A549 (cell line): ENCODE data around the gene OSBPL3. TPM values are rescaled to one million over a fixed set of nuclear protein-coding genes. Genes with fewer than 3 reads are reported as not detected.

Source experiments
- BHLHE40 ChIP-seq: IDR thresholded peaks from 2 replicates; pipeline ENCODE4 v1.6.1; 2012; ENCODE audit warnings: low read depth, low read length, inconsistent platforms
- CBX2 ChIP-seq: fragments of 200-600 bp; sonication (generic); IDR thresholded peaks from 2 replicates; pipeline ENCODE4 v1.6.1; 2016; ENCODE audit warnings: low read depth, mild to moderate bottlenecking, borderline replicate concordance
- CEBPB ChIP-seq, 2 experiments: fragments of >200 bp in 1 of 2; sonication (Bioruptor Twin) in 1 of 2; formaldehyde crosslinking in 1 of 2; IDR thresholded peaks; 2 replicates each; pipeline ENCODE4 v1.6.1; 2012 to 2016
- CHD2 ChIP-seq: fragments of 150-350 bp; IDR thresholded peaks from 2 replicates; pipeline ENCODE4 v1.6.1; 2014; ENCODE audit warnings: low read length; ENCODE audit not compliant: partially characterized antibody
- ESRRA ChIP-seq: fragments of 150-350 bp; IDR thresholded peaks from 2 replicates; pipeline ENCODE4 v1.6.1; 2014; ENCODE audit warnings: mild to moderate bottlenecking, low read length, borderline replicate concordance
- FOSB ChIP-seq: fragments of 250-450 bp; sonication (Bioruptor Pico); IDR thresholded peaks from 2 replicates; pipeline ENCODE4 v1.5.0; 2020; ENCODE audit warnings: mild to moderate bottlenecking, moderate library complexity
- FOXS1 ChIP-seq: fragments of 250-450 bp; sonication (Bioruptor Pico); IDR thresholded peaks from 2 replicates; pipeline ENCODE4 v1.5.0; 2020; ENCODE audit warnings: mild to moderate bottlenecking, moderate library complexity
- GATA3 ChIP-seq: IDR thresholded peaks from 2 replicates; pipeline ENCODE4 v1.6.1; 2012; ENCODE audit warnings: borderline replicate concordance
- HDAC2 ChIP-seq: fragments of 200-600 bp; sonication (generic); IDR thresholded peaks from 2 replicates; pipeline ENCODE4 v1.6.1; 2016
- HEYL ChIP-seq: fragments of 250-450 bp; sonication (Bioruptor Pico); IDR thresholded peaks from 2 replicates; pipeline ENCODE4 v1.8.0; 2021; ENCODE audit warnings: mild to moderate bottlenecking, moderate library complexity
- HOXA7 ChIP-seq: fragments of 250-450 bp; sonication (Bioruptor Pico); IDR thresholded peaks from 2 replicates; pipeline ENCODE4 v1.5.0; 2020; ENCODE audit warnings: mild to moderate bottlenecking, moderate library complexity
- HOXB5 ChIP-seq: fragments of 250-450 bp; sonication (Bioruptor Pico); IDR thresholded peaks from 2 replicates; pipeline ENCODE4 v1.5.0; 2020; ENCODE audit warnings: mild to moderate bottlenecking, moderate library complexity
- JUN ChIP-seq, 2 experiments: fragments of >200 bp; sonication (Bioruptor Twin); formaldehyde crosslinking; IDR thresholded peaks; 2 replicates in 1 of 2; 3 replicates in 1 of 2; pipeline ENCODE4 v1.6.1; 2016 to 2017
- JUNB ChIP-seq: fragments of >200 bp; sonication (Bioruptor Twin); formaldehyde crosslinking; IDR thresholded peaks from 2 replicates; pipeline ENCODE4 v1.6.1; 2016
- KDM1A ChIP-seq: fragments of 200-600 bp; sonication (generic); IDR thresholded peaks from 2 replicates; pipeline ENCODE4 v1.6.1; 2016; ENCODE audit warnings: low read depth, mild to moderate bottlenecking
- KDM5A ChIP-seq: fragments of 200-600 bp; sonication (generic); IDR thresholded peaks from 2 replicates; pipeline ENCODE4 v1.6.1; 2016; ENCODE audit warnings: antibody characterized with exemption, mild to moderate bottlenecking
- MAFK ChIP-seq: fragments of 450-650 bp; IDR thresholded peaks from 2 replicates; pipeline ENCODE4 v1.6.1; 2014; ENCODE audit not compliant: partially characterized antibody
- NFE2L2 ChIP-seq: fragments of 150-350 bp; conservative IDR thresholded peaks from 2 replicates; pipeline ENCODE4 v1.6.1; 2014; ENCODE audit warnings: low read length
- NPAS2 ChIP-seq: fragments of 250-450 bp; sonication (Bioruptor Pico); IDR thresholded peaks from 2 replicates; pipeline ENCODE4 v1.8.0; 2022; ENCODE audit warnings: mild to moderate bottlenecking, moderate library complexity, borderline replicate concordance
- NR3C1 ChIP-seq: fragments of >200 bp; sonication (Bioruptor Twin); formaldehyde crosslinking; IDR thresholded peaks from 3 replicates; pipeline ENCODE4 v1.6.1; 2017
- PHF8 ChIP-seq: fragments of 200-600 bp; sonication (generic); IDR thresholded peaks from 2 replicates; pipeline ENCODE4 v1.6.1; 2016; ENCODE audit warnings: low read depth, mild to moderate bottlenecking, antibody characterized with exemption, moderate library complexity, borderline replicate concordance
- POLR2AphosphoS2 ChIP-seq: conservative IDR thresholded peaks from 2 replicates; pipeline ENCODE4 v1.6.1; 2012; ENCODE audit warnings: low read length, improper control_type of control experiment, inconsistent platforms
- RAD21 ChIP-seq, 2 experiments: fragments of >200 bp in 1 of 2; sonication (Bioruptor Twin) in 1 of 2; formaldehyde crosslinking in 1 of 2; IDR thresholded peaks in 1 of 2; conservative IDR thresholded peaks in 1 of 2; 2 replicates in 1 of 2; 3 replicates in 1 of 2; pipeline ENCODE4 v1.6.1; 2012 to 2018; ENCODE audit warnings: inconsistent platforms in 1 of 2
- RARB ChIP-seq: fragments of 250-450 bp; sonication (Bioruptor Pico); IDR thresholded peaks from 2 replicates; pipeline ENCODE4 v1.8.0; 2021; ENCODE audit warnings: mild to moderate bottlenecking, moderate library complexity
- RCOR1 ChIP-seq: fragments of 150-350 bp; IDR thresholded peaks from 2 replicates; pipeline ENCODE4 v1.6.1; 2014; ENCODE audit warnings: antibody characterized with exemption, low read length, low read depth
- SMC3 ChIP-seq: fragments of >200 bp; sonication (Bioruptor Twin); formaldehyde crosslinking; IDR thresholded peaks from 3 replicates; pipeline ENCODE4 v1.6.1; 2018; ENCODE audit warnings: inconsistent platforms
- SREBF2 ChIP-seq: fragments of 450-650 bp; IDR thresholded peaks from 2 replicates; pipeline ENCODE4 v1.6.1; 2014; ENCODE audit warnings: mild to moderate bottlenecking, moderate library complexity
- TFCP2L1 ChIP-seq: fragments of 250-450 bp; sonication (Bioruptor Pico); IDR thresholded peaks from 2 replicates; pipeline ENCODE4 v1.5.0; 2021; ENCODE audit warnings: mild to moderate bottlenecking
- ZSCAN20 ChIP-seq: fragments of 250-450 bp; sonication (Bioruptor Pico); IDR thresholded peaks from 2 replicates; pipeline ENCODE4 v1.8.0; 2022; ENCODE audit warnings: mild to moderate bottlenecking, moderate library complexity
- polyA plus RNA-seq, 4 experiments: library from polyadenylated mRNA; depleted of rRNA in 3 of 4; stranded (reverse); fragments of >200 nt; fragmentation: RNase III in 1 of 4; extraction: RNeasy Plus Mini Kit Qiagen cat#74134 plus additional on column Dnase treatment in 1 of 4; gene quantifications; 2 replicates in 3 of 4; 3 replicates in 1 of 4; pipeline ENCODE4 v1.2.3, GENCODE V29; 2011 to 2017
- TF ChIP-seq, protein P1 (sequence below): fragments of >200 bp; sonication (Bioruptor Twin); formaldehyde crosslinking; IDR thresholded peaks from 3 replicates; pipeline ENCODE4 v1.5.1; 2016
- TF ChIP-seq, protein P2 (sequence below): fragments of >200 bp; sonication (Bioruptor Twin); formaldehyde crosslinking; IDR thresholded peaks from 2 replicates; pipeline ENCODE4 v1.6.1; 2016
- TF ChIP-seq, protein P3 (sequence below): fragments of 200-600 bp; sonication (generic); IDR thresholded peaks from 2 replicates; pipeline ENCODE4 v1.6.1; 2016; ENCODE audit warnings: antibody characterized with exemption, mild to moderate bottlenecking, moderate library complexity
- TF ChIP-seq, protein P4 (sequence below): IDR thresholded peaks from 2 replicates; pipeline ENCODE4 v1.6.1; 2012
- TF ChIP-seq, protein P5 (sequence below): fragments of >200 bp; sonication (Bioruptor Twin); formaldehyde crosslinking; IDR thresholded peaks from 3 replicates; pipeline ENCODE4 v1.6.1; 2016
- TF ChIP-seq, protein P6 (sequence below): IDR thresholded peaks from 2 replicates; pipeline ENCODE4 v1.6.1; 2012; ENCODE audit warnings: low read depth, borderline replicate concordance
- TF ChIP-seq, protein P7 (sequence below): fragments of 150-350 bp; IDR thresholded peaks from 2 replicates; pipeline ENCODE4 v1.6.1; 2014; ENCODE audit warnings: low read depth, mild to moderate bottlenecking, low read length

The OSBPL3 gene
- polyA plus RNA-seq, 2 of the 4 experiments (the other 2 are of a cell fraction) = 10.9 to 17.4 TPM

DNA sequence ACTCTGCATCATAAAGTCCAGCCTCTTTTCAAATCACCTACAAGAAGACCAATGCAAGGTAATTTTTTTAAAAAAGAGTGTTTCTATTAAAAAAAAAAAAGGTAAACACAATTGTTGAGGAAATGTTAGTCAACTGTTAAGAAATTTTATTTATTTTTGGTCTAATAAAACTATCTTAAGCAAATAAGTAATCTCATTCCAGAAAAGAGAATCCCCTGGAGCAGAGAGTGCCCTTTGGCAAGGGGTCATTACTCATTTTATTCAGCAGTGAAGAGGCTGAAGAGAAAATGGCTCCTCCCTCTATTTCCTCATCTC is 159.3 kb downstream of the OSBPL3 start (continued):
- TF ChIP-seq, protein P1, sequence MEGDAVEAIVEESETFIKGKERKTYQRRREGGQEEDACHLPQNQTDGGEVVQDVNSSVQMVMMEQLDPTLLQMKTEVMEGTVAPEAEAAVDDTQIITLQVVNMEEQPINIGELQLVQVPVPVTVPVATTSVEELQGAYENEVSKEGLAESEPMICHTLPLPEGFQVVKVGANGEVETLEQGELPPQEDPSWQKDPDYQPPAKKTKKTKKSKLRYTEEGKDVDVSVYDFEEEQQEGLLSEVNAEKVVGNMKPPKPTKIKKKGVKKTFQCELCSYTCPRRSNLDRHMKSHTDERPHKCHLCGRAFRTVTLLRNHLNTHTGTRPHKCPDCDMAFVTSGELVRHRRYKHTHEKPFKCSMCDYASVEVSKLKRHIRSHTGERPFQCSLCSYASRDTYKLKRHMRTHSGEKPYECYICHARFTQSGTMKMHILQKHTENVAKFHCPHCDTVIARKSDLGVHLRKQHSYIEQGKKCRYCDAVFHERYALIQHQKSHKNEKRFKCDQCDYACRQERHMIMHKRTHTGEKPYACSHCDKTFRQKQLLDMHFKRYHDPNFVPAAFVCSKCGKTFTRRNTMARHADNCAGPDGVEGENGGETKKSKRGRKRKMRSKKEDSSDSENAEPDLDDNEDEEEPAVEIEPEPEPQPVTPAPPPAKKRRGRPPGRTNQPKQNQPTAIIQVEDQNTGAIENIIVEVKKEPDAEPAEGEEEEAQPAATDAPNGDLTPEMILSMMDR = no peak
- TF ChIP-seq NFE2L2 (no peak), HOXA7 (CRISPR knock-in tag) (no peak), RARB (CRISPR knock-in tag) (peak; percentile 68; the same call in 1 of the 2 replicates), POLR2AphosphoS2 (no peak), MAFK (no peak), GATA3 (no peak), HOXB5 (CRISPR knock-in tag) (no peak), JUN (IDR thresholded peaks at IDR 0.05) (0 out of 5 replicates have a peak, but pooled peaks of 1 of the 2 experiments have one; percentile 33), FOXS1 (CRISPR knock-in tag) (no peak), JUNB (peak; percentile 69), BHLHE40 (no peak), HDAC2 (no peak), ESRRA (peak; percentile 48; the same call in 1 of the 2 replicates), SMC3 (no peak), PHF8 (no peak), HEYL (CRISPR knock-in tag) (no peak), NPAS2 (CRISPR knock-in tag) (no peak), CHD2 (no peak), RAD21 (conservative IDR thresholded peaks at IDR 0.05 in 1 of 2, IDR thresholded peaks at IDR 0.05 in 1 of 2) (no peak), RCOR1 (no peak), ZSCAN20 (CRISPR knock-in tag) (no peak), CEBPB (IDR thresholded peaks at IDR 0.05) (peak; percentile 69 to 76), FOSB (CRISPR knock-in tag) (no peak), CBX2 (no peak), KDM5A (no peak), NR3C1 (no peak), TFCP2L1 (CRISPR knock-in tag) (no peak), KDM1A (no peak), SREBF2 (no peak)
- TF ChIP-seq, protein P2, sequence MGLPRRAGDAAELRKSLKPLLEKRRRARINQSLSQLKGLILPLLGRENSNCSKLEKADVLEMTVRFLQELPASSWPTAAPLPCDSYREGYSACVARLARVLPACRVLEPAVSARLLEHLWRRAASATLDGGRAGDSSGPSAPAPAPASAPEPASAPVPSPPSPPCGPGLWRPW = peak; percentile 49; the same call in 1 of the 2 replicates
- TF ChIP-seq, protein P3, sequence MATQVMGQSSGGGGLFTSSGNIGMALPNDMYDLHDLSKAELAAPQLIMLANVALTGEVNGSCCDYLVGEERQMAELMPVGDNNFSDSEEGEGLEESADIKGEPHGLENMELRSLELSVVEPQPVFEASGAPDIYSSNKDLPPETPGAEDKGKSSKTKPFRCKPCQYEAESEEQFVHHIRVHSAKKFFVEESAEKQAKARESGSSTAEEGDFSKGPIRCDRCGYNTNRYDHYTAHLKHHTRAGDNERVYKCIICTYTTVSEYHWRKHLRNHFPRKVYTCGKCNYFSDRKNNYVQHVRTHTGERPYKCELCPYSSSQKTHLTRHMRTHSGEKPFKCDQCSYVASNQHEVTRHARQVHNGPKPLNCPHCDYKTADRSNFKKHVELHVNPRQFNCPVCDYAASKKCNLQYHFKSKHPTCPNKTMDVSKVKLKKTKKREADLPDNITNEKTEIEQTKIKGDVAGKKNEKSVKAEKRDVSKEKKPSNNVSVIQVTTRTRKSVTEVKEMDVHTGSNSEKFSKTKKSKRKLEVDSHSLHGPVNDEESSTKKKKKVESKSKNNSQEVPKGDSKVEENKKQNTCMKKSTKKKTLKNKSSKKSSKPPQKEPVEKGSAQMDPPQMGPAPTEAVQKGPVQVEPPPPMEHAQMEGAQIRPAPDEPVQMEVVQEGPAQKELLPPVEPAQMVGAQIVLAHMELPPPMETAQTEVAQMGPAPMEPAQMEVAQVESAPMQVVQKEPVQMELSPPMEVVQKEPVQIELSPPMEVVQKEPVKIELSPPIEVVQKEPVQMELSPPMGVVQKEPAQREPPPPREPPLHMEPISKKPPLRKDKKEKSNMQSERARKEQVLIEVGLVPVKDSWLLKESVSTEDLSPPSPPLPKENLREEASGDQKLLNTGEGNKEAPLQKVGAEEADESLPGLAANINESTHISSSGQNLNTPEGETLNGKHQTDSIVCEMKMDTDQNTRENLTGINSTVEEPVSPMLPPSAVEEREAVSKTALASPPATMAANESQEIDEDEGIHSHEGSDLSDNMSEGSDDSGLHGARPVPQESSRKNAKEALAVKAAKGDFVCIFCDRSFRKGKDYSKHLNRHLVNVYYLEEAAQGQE = no peak
- TF ChIP-seq, protein P4, sequence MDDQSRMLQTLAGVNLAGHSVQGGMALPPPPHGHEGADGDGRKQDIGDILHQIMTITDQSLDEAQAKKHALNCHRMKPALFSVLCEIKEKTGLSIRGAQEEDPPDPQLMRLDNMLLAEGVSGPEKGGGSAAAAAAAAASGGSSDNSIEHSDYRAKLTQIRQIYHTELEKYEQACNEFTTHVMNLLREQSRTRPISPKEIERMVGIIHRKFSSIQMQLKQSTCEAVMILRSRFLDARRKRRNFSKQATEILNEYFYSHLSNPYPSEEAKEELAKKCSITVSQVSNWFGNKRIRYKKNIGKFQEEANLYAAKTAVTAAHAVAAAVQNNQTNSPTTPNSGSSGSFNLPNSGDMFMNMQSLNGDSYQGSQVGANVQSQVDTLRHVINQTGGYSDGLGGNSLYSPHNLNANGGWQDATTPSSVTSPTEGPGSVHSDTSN = no peak
- TF ChIP-seq, protein P5, sequence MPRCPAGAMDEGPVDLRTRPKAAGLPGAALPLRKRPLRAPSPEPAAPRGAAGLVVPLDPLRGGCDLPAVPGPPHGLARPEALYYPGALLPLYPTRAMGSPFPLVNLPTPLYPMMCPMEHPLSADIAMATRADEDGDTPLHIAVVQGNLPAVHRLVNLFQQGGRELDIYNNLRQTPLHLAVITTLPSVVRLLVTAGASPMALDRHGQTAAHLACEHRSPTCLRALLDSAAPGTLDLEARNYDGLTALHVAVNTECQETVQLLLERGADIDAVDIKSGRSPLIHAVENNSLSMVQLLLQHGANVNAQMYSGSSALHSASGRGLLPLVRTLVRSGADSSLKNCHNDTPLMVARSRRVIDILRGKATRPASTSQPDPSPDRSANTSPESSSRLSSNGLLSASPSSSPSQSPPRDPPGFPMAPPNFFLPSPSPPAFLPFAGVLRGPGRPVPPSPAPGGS = peak; percentile 50; the same call in 1 of the 3 replicates
- TF ChIP-seq, protein P6, sequence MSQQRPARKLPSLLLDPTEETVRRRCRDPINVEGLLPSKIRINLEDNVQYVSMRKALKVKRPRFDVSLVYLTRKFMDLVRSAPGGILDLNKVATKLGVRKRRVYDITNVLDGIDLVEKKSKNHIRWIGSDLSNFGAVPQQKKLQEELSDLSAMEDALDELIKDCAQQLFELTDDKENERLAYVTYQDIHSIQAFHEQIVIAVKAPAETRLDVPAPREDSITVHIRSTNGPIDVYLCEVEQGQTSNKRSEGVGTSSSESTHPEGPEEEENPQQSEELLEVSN = no peak
- TF ChIP-seq, protein P7, sequence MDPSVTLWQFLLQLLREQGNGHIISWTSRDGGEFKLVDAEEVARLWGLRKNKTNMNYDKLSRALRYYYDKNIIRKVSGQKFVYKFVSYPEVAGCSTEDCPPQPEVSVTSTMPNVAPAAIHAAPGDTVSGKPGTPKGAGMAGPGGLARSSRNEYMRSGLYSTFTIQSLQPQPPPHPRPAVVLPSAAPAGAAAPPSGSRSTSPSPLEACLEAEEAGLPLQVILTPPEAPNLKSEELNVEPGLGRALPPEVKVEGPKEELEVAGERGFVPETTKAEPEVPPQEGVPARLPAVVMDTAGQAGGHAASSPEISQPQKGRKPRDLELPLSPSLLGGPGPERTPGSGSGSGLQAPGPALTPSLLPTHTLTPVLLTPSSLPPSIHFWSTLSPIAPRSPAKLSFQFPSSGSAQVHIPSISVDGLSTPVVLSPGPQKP = no peak
